OCI-M2 (cell line): ENCODE results near the gene MPLKIP.
"Not testable (repeated sequence)": the region's sequence is repeated elsewhere in the genome, so short reads cannot be mapped to it uniquely, and the experiment has no call there.

ENCODE experiments used
- DNase-seq: peaks from one replicate; lab custom pipeline; 2025; ENCODE audit not compliant: unreplicated experiment; lab: John Stamatoyannopoulos, UW

The MPLKIP gene

DNA sequence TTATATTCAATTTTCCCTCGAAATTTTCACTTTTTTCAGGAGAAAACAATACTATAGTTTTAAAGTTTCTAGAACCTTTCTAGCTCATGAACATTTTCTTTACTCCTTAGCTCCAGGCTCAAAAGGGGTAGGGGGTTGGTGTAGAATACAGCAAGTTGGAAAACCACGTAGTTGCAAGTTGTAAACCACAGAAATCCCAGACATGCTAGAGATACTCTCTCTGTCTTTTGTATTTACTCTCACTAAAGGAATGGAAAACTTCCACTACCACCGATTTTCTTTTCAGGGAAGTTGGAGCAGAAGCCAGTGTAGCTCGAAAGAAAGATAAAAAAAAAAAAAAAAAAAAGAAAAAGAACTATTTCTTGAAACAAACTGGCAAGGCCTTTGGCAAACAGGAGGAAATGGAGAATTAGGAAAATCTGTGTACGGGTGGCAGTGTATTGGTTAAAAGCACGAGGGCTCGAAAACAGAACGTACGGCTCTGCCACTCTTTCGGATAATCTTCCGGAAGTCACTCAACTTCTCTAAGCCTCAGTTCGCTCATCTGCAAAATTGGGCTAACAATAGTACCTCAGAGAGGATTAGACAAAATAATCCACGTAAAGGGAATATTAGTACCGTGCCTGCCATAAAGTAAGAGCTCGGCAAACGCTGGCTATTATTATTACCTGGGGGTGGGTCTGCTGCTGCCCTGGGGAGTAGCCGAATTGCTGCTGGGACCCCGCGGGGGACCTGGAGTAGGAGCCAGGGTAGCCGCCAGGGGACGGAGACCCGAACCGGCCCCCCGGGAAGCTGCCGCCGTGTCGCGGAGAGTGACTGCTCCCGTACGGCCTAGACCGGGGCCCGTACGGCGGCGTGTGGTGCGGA, 628 bp downstream of the MPLKIP start:
- no peak for DNase-seq

DNA sequence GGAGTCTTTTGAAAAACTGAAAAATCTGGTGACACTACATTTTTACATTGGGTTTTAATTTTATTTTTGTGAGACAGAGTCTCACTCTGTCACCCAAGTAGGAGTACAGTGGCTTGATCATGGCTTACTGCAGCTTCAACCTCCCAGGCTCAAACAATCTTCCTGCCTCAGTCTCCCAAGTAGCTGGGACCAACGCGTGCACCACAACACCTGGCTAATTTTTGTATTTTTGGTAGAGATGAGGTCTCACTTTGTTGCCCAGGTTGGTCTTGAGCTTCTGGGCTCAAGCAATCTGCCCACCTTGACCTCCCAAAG, 11.5 kb downstream of the MPLKIP start:
- DNase-seq = no peak

DNA sequence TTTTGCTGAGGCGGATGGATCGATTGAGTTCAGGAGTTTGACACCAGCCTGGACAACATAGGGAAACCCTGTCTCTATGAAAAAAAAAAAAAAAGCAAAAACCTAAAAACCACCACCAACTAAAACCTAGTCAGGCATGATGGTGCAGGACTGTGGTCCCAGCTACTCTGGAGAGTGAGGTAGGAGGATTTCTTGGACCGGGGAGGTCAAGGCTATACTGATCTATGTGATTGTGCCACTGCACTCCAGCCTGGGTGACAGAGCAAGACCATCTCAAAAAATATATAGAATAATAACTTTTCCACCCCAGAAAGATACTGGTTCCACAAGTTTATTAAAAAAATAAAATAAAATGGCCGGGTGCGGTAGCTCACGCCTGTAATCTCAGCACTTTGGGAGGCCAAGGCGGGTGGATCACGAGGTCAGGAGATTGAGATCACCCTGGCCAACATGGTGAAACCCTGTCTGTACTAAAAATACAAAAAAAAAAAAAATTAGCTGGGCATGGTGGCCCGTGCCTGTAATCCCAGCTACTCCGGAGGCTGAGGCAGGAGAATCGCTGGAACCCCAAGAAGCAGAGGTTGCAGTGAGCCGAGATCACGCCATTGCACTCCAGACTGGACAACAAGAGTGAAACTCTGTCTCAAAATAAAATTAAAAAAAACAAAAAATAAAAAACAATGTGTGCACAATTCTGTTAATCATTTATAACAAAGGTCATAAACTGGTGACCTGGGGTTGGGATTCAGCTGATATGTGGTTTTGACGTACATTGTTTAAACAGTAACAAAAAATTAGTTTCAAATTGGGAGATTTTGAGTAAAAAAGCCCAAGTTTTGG, 12.1 kb downstream of the MPLKIP start:
- DNase-seq = not testable (repeated sequence)

DNA sequence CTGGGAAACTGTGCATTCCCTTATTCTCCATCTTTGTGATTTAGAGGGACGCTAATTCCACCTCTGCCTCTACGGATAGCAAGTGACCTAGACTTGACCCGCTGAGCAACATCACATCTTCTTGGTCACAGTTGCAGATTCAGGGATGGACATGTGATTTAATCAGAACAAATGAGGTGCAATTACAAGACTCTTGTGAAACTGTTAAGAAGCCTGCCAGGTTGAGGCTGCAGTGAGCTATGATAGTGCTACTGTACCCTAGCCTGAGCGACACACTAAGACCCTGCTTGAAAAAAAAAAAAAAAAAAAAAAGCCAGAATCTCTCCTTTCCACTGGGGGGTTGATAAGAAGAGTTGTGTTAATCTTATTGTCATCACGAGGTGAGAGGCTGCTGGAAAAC, 14.4 kb downstream of the MPLKIP start:
- no peak for DNase-seq

DNA sequence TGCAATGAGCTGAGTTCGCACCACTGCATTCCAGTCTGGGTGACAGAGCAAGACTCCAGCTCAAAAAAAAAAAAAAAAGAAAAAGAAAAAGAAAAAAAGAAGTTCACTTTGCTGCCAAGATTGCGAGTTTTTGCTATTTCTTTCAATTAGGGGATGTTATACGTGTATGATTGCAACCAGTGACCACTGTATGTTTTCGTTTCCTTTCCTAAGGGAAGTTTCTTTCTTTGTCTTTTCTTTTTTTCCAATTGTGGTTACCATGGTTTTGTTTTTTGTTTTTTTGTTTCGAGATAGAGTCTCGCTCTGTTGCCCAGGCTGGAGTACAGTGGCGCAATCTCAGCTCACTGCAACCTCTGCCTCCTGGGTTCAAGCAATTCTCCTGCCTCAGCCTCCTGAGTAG, 16.2 kb downstream of the MPLKIP start:
- not testable (repeated sequence) for DNase-seq

DNA sequence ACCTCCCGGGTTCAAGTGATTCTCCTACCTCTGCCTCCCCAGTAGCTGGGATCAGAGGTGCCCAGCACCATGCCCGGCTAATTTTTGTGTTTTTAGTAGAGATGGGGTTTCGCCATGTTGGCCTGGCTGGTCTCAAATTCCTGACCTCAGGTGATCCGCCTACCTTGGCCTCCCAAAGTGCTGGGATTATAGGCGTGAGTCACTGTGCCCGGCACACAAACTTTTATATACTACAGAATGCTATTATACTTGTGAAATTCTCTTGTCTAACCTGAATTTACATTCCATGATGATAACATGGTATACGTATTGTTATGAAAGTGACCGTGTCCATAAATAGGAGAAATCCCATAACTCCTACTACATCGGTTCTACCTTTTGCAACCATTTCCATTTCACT, 17.2 kb downstream of the MPLKIP start:
- DNase-seq = not testable (repeated sequence)

DNA sequence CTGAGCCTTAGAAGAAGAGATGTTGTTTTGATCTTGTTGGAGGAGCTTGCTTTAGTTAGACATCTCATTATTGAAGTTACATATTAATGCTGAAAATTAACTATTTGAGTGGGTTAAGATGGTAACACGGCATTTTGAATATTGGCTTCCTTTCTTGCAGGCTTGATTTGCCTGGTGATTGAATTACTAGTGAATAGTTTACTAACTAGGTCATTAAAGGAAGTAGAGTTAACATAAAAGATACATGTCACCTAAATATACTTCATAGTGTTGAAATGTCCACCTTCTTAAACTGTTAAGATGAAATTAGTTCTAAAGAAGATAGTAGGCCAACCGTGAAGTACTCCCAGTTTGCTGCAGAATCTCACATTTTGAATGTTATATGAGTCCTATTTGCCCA, 18.5 kb downstream of the MPLKIP start:
- no peak for DNase-seq

DNA sequence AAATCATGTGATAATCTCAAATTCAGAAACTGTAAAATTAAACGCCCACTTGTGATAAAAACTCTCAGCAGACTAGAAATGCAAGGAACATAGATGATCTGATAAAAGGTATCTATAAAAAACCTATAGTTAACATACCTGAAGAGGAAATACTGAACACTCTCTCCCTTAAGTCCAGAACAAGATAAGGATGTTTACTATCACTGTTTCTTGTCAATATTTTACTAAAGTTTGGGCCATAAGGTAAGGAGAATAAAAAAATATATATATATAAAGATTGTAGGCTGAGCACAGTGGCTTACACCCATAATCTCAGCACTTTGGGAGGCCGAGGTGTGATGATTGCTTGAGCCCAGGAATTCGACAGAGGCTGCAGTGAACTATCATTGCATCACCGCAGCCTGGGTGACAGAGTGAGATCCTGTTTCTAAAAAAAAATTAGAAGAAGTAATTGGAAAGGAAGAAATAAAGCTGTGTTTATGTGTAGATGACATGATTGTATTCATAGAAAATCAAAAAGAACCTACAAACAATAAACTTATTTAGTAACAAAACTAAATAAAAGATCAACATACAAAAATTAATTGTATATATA, 28.4 kb downstream of the MPLKIP start:
- DNase-seq = no peak

DNA sequence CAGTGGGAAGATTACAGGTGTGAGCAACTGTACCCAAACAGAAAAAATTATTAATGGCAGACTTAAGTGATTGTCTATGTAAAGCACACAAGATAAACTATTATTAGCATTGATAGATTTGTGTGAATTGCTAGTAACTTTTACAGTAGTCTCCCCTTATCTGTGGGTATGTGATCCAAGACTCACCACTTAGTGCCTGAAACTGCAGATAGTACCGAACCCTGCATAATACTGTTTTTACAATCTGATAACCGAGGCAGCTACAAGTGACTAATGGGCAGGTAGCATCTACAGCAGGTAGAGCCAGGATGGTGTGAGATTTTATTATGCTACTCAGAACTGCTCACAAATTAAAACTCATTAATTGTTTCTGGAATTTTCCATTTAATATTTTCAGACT, 31.5 kb downstream of the MPLKIP start:
- no peak for DNase-seq

DNA sequence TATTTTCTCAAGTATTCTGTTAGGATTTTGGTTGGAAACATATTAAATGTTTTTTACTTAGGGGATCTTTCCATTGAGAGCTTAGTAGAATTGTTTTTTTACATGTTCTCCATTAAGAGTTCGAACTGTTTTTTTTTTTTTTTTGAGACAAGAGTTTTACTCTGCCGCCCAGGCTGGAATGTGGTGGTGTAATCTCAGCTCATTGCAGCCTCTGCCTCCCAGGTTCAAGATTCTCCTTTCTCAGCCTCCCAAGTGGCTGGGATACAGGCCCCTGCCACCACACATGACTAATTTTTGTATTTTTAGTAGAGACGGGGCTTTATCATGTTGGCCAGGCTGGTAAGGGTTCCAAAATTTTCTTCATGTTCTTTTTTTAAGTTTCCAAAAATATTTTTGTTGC, 33.2 kb downstream of the MPLKIP start:
- DNase-seq = no peak

DNA sequence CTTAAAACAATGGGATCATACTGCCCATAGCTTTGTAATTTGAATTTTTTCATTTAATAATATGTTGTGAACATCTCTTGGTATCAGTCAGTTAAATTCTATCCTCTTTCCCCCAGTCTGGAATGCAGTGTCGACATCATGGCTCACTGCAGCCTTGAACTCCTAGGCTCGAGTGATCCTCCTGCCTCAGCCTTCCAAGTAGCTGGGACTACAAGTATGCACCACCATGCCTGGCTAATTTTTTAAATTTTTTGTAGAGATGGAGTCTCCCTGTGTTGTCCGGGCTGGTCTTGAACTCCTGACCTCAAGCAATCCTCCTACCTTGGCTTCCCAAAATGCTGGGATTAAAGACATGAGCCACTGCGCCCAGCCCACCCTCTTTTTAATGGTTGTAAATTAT, 34.6 kb downstream of the MPLKIP start:
- DNase-seq = no peak

DNA sequence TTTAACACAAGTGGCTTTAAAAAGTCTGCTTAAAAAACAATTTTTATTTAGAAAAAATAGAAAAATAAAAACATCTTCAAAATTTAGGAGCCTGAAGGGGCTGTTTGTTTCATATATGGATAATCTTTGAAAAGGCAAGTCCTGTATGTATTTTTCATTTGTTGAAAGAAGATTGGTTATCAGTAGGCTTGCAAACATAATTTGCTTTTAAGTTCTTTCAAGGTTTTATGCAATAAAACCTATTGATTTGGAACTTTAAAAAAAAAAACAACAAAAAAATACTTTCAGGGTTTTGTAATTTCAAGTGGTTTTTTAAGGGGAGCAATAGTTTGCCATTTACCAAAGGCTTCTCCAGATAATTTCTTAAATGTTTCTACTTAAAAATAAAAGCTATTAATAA, 35.6 kb downstream of the MPLKIP start:
- no peak for DNase-seq

DNA sequence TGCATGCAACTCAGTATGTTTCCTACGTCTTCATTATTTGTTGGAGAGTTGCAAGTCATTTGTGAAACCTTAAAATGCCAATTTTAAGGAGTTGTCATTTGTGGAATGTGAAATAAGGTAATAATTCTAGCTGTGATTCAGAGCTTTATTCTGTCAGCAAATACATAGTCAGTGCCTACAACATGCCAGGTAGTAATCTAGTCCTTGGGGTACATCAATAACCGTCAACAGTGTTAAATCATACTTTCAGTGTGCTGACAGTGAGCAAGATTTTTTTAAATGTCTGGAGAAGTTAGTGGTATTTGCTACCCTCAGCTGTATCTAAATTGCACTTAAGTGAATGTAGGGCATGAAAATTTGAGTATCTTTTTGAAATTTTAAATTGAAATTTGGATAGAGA, 36.7 kb downstream of the MPLKIP start:
- DNase-seq = no peak

DNA sequence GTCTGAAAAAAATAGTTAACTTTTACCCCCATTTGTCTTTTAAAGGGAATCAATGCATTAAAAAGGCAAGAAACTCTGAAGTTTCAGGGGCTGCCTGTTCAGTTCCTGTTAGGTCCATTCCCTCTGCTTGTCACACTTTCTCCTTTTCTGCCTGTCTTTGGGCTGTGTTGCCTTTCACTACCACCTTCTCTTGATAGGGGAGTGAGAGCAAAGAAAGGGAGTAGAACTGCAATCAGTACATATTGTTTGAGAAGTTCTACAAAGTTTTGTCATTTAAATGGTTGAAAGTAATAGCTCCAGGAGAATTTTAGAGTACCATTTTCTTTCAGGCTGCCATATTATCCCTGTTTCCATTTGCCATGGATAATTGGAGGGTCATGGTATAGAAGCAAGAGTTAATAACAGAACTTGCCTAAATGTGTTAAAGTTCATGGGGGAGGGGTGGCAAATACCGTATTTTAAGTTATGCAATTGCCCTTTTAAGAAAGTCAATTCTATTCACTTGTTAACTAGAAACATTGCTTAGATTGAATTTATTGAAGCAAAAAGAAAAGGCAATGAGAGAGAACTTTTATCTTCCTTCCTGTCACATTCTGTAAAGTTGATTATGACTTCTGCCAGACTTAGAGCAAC, 38.6 kb downstream of the MPLKIP start:
- no peak for DNase-seq

DNA sequence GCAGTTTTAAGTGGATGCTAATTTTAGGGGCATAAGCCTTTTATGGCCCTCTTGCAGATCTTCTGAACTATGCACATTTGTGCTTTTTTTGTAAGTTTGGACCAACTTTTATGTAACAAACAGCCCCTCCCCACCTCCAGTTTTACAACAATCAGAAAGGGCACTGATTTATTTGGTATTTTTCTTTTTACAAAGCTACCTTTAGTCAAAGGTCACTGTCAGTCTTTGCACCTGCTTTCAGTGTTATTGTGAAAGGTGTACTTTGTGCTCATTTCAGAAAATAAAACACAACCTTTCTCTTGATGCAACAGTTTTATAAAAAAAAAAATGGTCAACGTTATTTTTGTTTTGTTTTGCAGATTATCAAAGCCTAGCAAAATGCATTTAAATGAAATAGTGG, 39.2 kb downstream of the MPLKIP start:
- DNase-seq = no peak

DNA sequence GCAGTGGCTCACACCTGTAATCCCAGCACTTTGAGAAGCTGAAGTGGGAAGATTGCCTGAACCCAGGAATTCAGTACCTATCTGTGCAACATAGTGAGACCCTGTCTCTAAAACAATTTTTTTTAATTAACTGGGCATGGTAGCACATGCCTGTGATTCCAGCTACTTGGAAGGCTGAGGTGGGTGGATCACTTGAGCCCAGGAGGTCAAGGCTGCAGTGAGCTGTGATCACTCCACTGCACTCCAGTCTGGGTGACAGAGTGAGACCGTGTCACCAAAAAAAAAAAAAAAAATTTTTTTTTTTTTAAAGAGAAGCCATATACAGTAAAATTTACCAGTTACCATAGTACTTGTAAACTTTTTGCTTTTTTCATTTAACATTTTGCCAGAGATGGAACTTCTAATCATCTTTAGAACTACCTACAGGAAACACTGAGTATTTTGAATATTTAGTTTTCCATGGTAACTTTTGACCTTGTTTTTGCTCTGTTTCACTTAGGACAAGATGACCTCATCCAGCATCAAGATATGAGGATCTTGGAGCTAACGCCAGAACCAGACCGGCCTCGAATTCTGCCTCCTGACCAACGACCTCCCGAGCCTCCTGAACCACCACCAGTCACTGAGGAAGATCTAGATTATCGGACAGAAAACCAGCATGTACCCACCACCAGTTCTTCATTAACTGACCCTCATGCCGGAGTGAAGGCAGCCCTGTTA, 40.6 kb downstream of the MPLKIP start:
- DNase-seq = no peak

DNA sequence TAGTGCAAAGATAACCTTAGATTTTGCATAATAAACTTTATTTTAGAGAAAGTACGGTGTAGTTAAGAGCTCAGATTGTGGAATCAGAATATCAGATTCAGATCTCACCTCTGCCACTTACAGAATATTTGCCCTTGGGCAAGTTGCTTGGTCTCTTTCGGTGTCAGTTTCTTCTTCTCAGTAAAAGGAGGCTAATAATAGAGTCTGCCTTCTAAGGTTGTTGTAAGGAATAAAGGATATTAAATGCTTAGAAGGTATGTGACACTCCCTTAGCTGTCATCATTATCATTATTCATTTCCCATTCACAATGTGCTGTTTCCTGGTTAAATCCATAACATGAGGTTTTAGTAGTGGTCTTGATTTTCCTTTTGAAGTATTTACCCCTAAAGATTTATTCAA, 42.2 kb downstream of the MPLKIP start:
- DNase-seq = no peak

DNA sequence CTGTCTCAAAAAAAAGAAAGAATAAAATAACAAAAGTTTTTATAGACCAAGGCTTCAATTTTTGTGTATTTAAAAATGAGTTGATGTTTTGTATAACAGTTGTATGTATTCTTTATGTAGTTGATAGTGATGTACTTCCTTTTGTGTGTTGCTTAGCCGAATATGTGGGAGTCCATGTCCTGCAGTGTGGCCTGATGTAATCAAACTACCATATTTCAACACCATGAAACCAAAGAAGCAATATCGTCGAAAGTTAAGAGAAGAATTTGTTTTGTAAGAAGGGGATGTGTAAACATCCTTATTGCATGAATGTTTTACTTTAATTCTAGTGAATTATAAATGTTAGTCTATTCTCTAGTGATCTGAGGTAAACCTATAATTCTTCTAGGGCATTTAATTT, 56.6 kb downstream of the MPLKIP start:
- no peak for DNase-seq
